C4-2B (cell line): ENCODE data around the gene CPZ.

Experiments used
- ZFX ChIP-seq: fragments of 450-650 bp; IDR thresholded peaks from 2 replicates; pipeline ENCODE4 v1.6.1; 2017
- TF ChIP-seq, protein P1 (sequence below): fragments of 450-650 bp; conservative IDR thresholded peaks from 2 replicates; pipeline ENCODE4 v1.5.1; 2017; ENCODE audit warnings: mild to moderate bottlenecking

DNA sequence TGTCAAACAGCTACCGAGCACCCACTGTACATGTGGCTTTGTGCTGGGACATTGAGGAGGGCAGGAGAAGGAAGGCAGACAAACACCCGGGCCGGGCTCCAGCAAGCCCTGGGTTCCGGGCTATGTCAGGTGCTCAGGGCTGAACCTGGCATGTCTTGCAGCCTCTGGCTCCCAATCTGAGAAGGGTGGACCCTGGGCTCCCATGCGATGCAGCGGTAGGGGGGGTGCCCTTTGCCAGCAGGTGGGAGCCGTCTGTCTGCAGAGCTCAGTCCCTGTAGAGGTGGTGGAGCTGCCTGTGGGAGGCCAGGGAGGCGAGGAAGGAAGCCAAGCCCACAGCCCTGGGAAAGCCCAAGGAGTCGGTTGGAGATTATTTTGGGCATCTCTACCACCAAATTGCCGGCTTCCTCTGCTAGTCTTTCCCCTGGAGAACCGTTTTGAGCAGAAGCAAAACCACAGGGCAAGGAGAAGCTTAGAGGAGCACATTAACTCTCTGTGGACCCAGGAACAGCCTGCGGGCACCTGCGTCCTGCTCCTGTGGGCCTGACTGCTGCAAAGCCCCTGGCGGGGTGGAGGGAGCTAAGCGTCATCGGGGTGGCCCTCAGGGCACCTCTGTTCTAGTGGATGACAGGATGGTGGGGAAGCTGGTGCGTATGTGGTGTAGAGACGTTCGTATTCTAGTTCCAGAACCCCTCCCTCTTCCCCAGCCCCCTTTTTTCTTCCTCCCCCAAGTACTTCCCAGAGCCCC is 10.3 kb downstream of the CPZ start:
- TF ChIP-seq, protein P1, sequence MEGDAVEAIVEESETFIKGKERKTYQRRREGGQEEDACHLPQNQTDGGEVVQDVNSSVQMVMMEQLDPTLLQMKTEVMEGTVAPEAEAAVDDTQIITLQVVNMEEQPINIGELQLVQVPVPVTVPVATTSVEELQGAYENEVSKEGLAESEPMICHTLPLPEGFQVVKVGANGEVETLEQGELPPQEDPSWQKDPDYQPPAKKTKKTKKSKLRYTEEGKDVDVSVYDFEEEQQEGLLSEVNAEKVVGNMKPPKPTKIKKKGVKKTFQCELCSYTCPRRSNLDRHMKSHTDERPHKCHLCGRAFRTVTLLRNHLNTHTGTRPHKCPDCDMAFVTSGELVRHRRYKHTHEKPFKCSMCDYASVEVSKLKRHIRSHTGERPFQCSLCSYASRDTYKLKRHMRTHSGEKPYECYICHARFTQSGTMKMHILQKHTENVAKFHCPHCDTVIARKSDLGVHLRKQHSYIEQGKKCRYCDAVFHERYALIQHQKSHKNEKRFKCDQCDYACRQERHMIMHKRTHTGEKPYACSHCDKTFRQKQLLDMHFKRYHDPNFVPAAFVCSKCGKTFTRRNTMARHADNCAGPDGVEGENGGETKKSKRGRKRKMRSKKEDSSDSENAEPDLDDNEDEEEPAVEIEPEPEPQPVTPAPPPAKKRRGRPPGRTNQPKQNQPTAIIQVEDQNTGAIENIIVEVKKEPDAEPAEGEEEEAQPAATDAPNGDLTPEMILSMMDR = no peak
- TF ChIP-seq ZFX = no peak
